ENCODE measurements around the gene TRIM66. TPM values are rescaled to one million over a fixed set of nuclear protein-coding genes. Genes with fewer than 3 reads are reported as not detected.

TRIM66 gene
- total and polyA plus RNA-seq, 3 experiments from 2014 or later, result 0.43 to 29.7 (median 27.7) TPM

DNA sequence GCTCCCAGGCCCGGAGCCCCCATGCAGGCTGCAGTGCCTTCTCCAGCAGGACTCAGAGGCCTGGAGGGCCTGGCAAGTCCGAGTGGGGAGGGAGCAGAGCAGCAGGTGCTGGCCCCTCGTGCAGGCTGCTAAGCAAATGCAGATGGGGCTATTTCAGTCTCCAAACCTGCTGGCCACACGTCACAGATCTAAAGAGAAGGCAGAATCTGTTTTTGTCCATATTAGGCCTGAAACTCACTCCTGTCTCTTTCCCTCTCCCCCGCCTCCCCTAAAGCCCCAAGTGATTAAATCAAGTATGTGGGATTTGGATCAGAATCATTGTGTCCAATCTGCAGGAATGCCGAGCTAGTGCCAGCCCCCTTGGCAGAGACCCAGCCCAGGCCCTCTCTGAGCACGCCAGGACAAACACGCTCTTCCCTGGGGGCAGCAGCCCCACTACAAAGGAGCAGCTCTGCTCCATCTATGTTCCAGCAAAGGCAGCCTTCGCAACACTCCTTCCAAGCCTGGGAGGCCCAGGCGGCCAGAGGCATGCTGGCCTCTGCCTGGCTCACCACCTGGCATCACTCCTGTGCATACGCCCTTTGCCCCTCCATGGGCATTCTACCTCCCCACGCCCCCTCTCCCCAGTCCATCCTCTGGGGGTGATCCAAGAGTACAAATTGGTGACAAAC lies 26.7 kb upstream of the TRIM66 start:
- ChIA-PET CTCF (no interaction called here), POLR2A (no interaction called here)
- Histone ChIP-seq H3K4me3 (ENCODE audit: low read length) (no peak overlapping the region), H3K36me3 (ENCODE audit: insufficient read depth, low read length) (no peaks in the 10 kb centered on the region), H3K9me3 (ENCODE audit: low read length) (no peaks in the 10 kb centered on the region), H3K27me3 (ENCODE audit: insufficient read depth, low read length, poor library complexity, severe bottlenecking) (no peaks in the 10 kb centered on the region), H3K4me1 (ENCODE audit: insufficient read depth, low read length) (no peaks in the 10 kb centered on the region), H3K27ac (ENCODE audit: low read depth, low read length) (no peak overlapping the region)
- Mint-ChIP-seq H3K27me3 (peaks cover 3 to 24% of the 10 kb centered on the region in 2 donors), H3K36me3 (no peaks in the 10 kb centered on the region), H3K9me3 (no peaks in the 10 kb centered on the region), H3K27ac (peak overlapping the region in 2 of 8 donors; percentile 11 to 65), H3K4me3 (no peak overlapping the region), H3K4me1 (no peaks in the 10 kb centered on the region)
- DNase-seq, result no peak

DNA sequence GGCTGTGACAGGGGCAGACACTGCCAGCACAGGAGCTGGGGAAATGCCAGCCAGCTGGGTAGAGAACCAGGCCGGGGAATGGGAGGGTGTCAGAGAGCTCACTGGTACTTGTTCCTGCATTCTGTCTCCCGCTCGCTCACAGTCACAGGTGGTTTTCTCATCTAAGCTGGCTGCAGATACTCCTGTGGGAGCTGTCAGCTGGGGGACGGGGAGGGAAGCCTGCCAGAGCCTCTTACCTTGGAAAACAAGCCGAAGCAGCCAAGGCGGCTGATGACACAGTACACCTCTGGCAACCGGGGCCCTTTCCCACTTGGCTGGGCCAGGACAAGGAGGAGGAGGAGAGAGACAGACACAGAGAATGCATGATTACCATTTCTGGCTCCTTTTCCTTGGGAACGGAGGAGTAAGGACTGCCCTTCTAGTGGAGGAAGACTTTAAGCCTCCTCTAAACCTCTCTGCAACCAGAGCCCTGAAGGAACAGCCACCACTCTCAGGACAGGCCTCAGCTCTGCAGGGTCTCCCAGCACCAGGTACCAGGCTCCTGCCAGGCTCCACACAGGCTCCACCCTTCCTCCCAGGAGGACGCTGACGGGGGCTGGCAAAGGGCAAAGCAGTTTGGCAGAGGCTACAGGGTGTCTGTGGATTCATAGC lies 25.2 kb upstream of the TRIM66 start:
- Histone ChIP-seq H3K27me3 (ENCODE audit: insufficient read depth, low read length, poor library complexity, severe bottlenecking) (no peaks in the 10 kb centered on the region), H3K27ac (ENCODE audit: low read depth, low read length) (no peak overlapping the region), H3K4me1 (ENCODE audit: insufficient read depth, low read length) (no peaks in the 10 kb centered on the region), H3K36me3 (ENCODE audit: insufficient read depth, low read length) (no peaks in the 10 kb centered on the region), H3K4me3 (ENCODE audit: low read length) (no peak overlapping the region), H3K9me3 (ENCODE audit: low read length) (no peaks in the 10 kb centered on the region)
- H3K36me3 Mint-ChIP-seq, result no peaks in the 10 kb centered on the region
- DNase-seq, result no peak
- H3K4me3 Mint-ChIP-seq, result no peak overlapping the region
- peaks cover 3 to 24% of the 10 kb centered on the region in 2 donors for H3K27me3 Mint-ChIP-seq
- ChIA-PET CTCF (no interaction called here), POLR2A (no interaction called here)
- H3K27ac Mint-ChIP-seq, result no peak overlapping the region
- no peaks in the 10 kb centered on the region for H3K4me1 Mint-ChIP-seq
- H3K9me3 Mint-ChIP-seq, result no peaks in the 10 kb centered on the region

DNA sequence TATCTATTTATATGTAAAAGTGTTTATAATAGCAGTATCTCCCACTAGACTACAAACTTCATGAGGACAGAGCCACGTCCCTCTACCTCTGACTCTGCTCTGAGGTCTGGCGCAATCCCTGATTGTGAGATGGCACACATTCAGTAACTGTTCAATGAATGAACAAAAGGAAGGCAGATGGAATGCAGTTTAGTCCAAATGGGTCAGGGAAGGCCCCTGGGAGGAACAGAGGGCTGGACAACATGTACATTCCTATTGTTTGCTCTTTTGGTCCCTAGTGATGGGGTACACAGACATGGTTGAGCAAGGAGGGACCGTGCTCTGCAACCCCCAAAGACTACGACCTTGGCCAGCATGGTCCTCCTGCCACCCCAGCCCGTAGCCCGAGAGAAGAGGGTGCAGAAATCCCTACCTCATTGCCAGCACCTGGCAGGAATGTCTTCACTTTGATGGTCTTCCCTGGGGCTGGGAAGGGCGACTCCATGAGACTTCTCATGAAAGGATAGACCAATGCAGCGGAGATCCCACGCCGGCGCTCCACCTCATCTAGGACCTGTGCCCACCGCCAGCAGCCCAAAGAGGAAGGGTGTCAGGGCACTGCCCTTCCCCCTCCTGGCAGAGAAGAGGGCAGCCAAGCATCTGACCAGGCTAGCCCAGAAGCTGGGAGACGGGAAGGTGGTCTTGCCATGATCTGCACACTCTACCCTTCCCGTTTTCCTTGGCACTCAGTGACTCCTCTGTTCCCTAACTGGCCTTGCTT lies 24.4 kb upstream of the TRIM66 start:
- no peak overlapping the region for H3K27ac Mint-ChIP-seq
- DNase-seq, result no peak
- H3K9me3 ChIP-seq (ENCODE audit: low read length), result no peaks in the 10 kb centered on the region
- no peak overlapping the region for H3K4me3 ChIP-seq (ENCODE audit: low read length)
- H3K9me3 Mint-ChIP-seq, result no peaks in the 10 kb centered on the region
- ChIA-PET CTCF (no interaction called here), POLR2A (no interaction called here)
- no peak overlapping the region for H3K27ac ChIP-seq (ENCODE audit: low read depth, low read length)
- no peak overlapping the region for H3K4me3 Mint-ChIP-seq
- H3K27me3 Mint-ChIP-seq, result peaks cover 3 to 19% of the 10 kb centered on the region in 2 donors
- no peaks in the 10 kb centered on the region for H3K36me3 Mint-ChIP-seq
- no peaks in the 10 kb centered on the region for H3K4me1 ChIP-seq (ENCODE audit: insufficient read depth, low read length)
- H3K36me3 ChIP-seq (ENCODE audit: insufficient read depth, low read length), result no peaks in the 10 kb centered on the region
- no peaks in the 10 kb centered on the region for H3K4me1 Mint-ChIP-seq
- no peaks in the 10 kb centered on the region for H3K27me3 ChIP-seq (ENCODE audit: insufficient read depth, low read length, poor library complexity, severe bottlenecking)

DNA sequence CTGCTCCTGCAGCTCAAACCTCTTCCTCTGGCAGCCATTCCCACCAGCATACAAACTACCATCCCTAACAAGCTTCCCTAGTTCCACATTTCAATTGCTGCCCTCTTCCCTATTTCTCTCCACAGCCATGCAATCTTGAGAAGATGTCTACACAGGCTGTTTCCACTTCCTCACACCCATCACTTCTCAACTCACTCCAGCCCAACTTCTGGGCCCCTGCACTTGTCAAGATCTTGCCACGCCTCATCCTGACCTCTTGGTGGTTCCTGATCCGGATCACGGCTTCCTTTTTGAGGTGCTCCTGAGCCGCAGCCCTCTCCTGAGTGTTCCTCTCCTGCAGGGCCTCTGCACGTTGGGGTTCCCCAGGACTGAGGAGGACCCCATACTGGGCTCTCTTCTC lies 22.7 kb upstream of the TRIM66 start:
- POLR2A ChIA-PET, result no interaction called here
- H3K4me1 ChIP-seq (ENCODE audit: insufficient read depth, low read length), result no peaks in the 10 kb centered on the region
- H3K4me1 Mint-ChIP-seq, result no peaks in the 10 kb centered on the region
- H3K27ac ChIP-seq (ENCODE audit: low read depth, low read length), result no peak overlapping the region
- no peaks in the 10 kb centered on the region for H3K27me3 ChIP-seq (ENCODE audit: insufficient read depth, low read length, poor library complexity, severe bottlenecking)
- H3K36me3 ChIP-seq (ENCODE audit: insufficient read depth, low read length), result no peaks in the 10 kb centered on the region
- H3K4me3 ChIP-seq (ENCODE audit: low read length), result no peak overlapping the region
- CTCF ChIA-PET, result no interaction called here
- H3K27me3 Mint-ChIP-seq, result peaks cover 4 to 17% of the 10 kb centered on the region in 2 donors
- no peak overlapping the region for H3K27ac Mint-ChIP-seq
- no peak for DNase-seq
- H3K36me3 Mint-ChIP-seq, result no peaks in the 10 kb centered on the region
- H3K4me3 Mint-ChIP-seq, result no peak overlapping the region
- H3K9me3 Mint-ChIP-seq, result no peaks in the 10 kb centered on the region
- no peaks in the 10 kb centered on the region for H3K9me3 ChIP-seq (ENCODE audit: low read length)

DNA sequence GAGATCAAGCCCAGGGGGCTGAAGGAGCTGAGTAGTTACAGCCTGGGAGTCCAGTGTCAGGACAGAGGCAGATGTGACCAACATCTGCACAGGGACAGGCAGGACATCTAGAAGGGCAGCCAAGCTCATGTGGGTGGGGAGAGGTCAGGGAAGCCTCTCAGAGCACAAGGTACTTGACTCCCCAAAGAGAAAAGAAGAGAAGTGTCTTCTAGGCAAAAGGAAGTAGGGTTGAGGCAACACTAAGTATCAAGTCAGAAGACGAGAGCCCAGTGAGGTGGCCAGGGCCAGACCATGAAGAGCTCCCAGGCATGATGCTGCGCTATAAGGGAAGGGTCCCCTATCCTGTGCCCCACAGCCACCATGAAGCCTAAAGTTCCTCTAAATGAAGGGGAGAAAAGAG lies 21.7 kb upstream of the TRIM66 start:
- Histone ChIP-seq H3K27ac (ENCODE audit: low read depth, low read length) (no peak overlapping the region), H3K27me3 (ENCODE audit: insufficient read depth, low read length, poor library complexity, severe bottlenecking) (no peaks in the 10 kb centered on the region), H3K4me3 (ENCODE audit: low read length) (no peak overlapping the region), H3K9me3 (ENCODE audit: low read length) (no peaks in the 10 kb centered on the region), H3K36me3 (ENCODE audit: insufficient read depth, low read length) (no peaks in the 10 kb centered on the region), H3K4me1 (ENCODE audit: insufficient read depth, low read length) (no peaks in the 10 kb centered on the region)
- CTCF ChIA-PET, result no interaction called here
- H3K4me3 Mint-ChIP-seq, result no peak overlapping the region
- POLR2A ChIA-PET, result no interaction called here
- no peak overlapping the region for H3K27ac Mint-ChIP-seq
- no peak for DNase-seq
- H3K4me1 Mint-ChIP-seq, result no peaks in the 10 kb centered on the region
- H3K36me3 Mint-ChIP-seq, result no peaks in the 10 kb centered on the region
- no peaks in the 10 kb centered on the region for H3K9me3 Mint-ChIP-seq
- H3K27me3 Mint-ChIP-seq, result peaks cover 4 to 10% of the 10 kb centered on the region in 2 donors

DNA sequence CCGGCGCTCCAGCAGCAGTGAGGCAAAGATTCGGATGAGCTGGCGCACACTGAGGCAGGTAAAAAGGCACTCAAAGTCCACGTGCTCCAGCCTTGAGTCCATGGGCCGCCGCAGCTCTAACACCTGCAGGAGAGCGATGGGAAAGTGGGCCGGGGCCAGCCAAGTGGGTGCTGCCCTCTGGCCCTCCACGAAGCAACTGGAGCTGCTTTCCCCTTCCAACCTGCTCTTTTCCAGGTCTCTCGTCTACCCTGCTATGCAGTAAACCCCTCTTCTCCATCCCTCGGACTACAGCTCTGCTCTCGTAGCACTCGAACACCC lies 20.1 kb upstream of the TRIM66 start:
- H3K4me3 Mint-ChIP-seq, result no peak overlapping the region
- H3K9me3 Mint-ChIP-seq, result no peaks in the 10 kb centered on the region
- no peaks in the 10 kb centered on the region for H3K36me3 Mint-ChIP-seq
- peaks cover 4 to 5% of the 10 kb centered on the region in 2 donors for H3K27me3 Mint-ChIP-seq
- no peaks in the 10 kb centered on the region for H3K27me3 ChIP-seq (ENCODE audit: insufficient read depth, low read length, poor library complexity, severe bottlenecking)
- no peak overlapping the region for H3K4me3 ChIP-seq (ENCODE audit: low read length)
- H3K4me1 Mint-ChIP-seq, result no peaks in the 10 kb centered on the region
- H3K4me1 ChIP-seq (ENCODE audit: insufficient read depth, low read length), result no peaks in the 10 kb centered on the region
- no peaks in the 10 kb centered on the region for H3K36me3 ChIP-seq (ENCODE audit: insufficient read depth, low read length)
- no peak overlapping the region for H3K27ac ChIP-seq (ENCODE audit: low read depth, low read length)
- H3K27ac Mint-ChIP-seq, result no peak overlapping the region
- ChIA-PET POLR2A (no interaction called here), CTCF (no interaction called here)
- DNase-seq, result no peak
- no peaks in the 10 kb centered on the region for H3K9me3 ChIP-seq (ENCODE audit: low read length)

DNA sequence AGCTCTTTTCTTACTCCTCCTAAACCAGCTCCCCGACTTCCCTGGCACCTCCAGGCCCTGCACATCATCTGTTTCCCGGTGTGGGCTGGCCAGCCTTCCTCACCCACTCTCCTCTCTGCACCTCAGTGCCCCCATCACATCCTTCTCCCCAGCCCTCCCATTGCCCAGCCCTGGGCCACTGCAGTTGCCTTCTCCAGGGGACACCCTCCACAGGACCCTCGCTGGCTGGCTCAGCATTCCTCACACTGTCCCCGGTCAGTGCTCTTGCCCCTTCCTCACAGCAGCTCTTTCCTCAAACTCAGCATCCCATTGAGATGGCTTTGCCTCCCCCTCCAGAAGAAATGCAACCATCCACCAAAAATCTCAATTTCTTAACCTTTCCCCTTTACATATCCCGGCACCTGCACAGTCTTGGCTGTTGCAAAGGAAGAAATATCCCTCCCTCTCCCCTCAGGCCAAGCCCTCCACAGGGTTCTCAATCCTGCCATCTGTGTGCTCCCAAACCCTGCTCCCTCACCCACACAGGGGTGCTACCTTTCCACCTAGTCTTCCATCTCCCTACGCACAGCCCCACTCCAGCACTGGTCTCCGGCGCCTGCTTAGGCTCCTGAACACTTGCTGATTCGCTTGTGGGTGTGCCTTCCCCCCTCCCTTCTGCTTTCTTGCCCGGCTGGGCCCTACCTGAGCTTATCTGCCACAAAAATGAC lies 19.6 kb upstream of the TRIM66 start:
- CTCF ChIA-PET, result no interaction called here
- DNase-seq, result no peak
- Mint-ChIP-seq H3K36me3 (no peaks in the 10 kb centered on the region), H3K27ac (no peak overlapping the region), H3K27me3 (peaks cover 4 to 5% of the 10 kb centered on the region in 2 donors), H3K9me3 (no peaks in the 10 kb centered on the region), H3K4me1 (no peaks in the 10 kb centered on the region), H3K4me3 (peak overlapping the region in 1 of 7 donors; percentile 44)
- Histone ChIP-seq H3K36me3 (ENCODE audit: insufficient read depth, low read length) (no peaks in the 10 kb centered on the region), H3K27me3 (ENCODE audit: insufficient read depth, low read length, poor library complexity, severe bottlenecking) (no peaks in the 10 kb centered on the region), H3K4me1 (ENCODE audit: insufficient read depth, low read length) (no peaks in the 10 kb centered on the region), H3K27ac (ENCODE audit: low read depth, low read length) (no peak overlapping the region), H3K9me3 (ENCODE audit: low read length) (no peaks in the 10 kb centered on the region), H3K4me3 (ENCODE audit: low read length) (no peak overlapping the region)
- POLR2A ChIA-PET, result no interaction called here

DNA sequence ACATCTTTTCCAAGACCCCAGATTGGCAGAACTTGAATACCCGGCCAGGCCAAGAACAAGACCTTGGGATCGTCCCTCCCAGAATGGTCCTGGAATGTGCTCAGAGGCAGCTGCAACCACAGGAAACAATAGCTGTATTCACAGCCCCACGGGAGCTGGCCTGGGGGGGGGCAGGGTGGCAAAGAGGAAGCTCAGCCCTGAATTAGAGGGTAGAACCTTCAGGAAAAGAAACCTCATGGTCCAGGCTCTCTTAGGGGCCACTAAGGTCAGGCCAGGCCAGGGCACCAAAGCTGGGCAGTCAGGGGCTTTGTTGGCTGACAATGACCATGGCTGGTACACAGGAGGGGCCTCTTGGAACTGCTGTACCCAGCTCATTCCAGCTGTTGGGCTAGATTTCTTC lies 17.4 kb upstream of the TRIM66 start:
- H3K27me3 Mint-ChIP-seq, result peaks cover 0 to 2% of the 10 kb centered on the region in 2 donors
- POLR2A ChIA-PET, result no interaction called here
- peak overlapping the region in 1 of 8 donors; percentile 62 for H3K27ac Mint-ChIP-seq

More for the DNA sequence above, 17.4 kb upstream of the TRIM66 start:
- H3K9me3 Mint-ChIP-seq, result no peaks in the 10 kb centered on the region
- no peaks in the 10 kb centered on the region for H3K9me3 ChIP-seq (ENCODE audit: low read length)
- H3K27ac ChIP-seq (ENCODE audit: low read depth, low read length), result no peak overlapping the region
- H3K4me1 Mint-ChIP-seq, result no peaks in the 10 kb centered on the region
- DNase-seq, result no peak
- CTCF ChIA-PET, result no interaction called here
- no peaks in the 10 kb centered on the region for H3K36me3 ChIP-seq (ENCODE audit: insufficient read depth, low read length)
- no peaks in the 10 kb centered on the region for H3K27me3 ChIP-seq (ENCODE audit: insufficient read depth, low read length, poor library complexity, severe bottlenecking)
- H3K36me3 Mint-ChIP-seq, result no peaks in the 10 kb centered on the region
- no peak overlapping the region for H3K4me3 Mint-ChIP-seq
- H3K4me3 ChIP-seq (ENCODE audit: low read length), result no peak overlapping the region
- H3K4me1 ChIP-seq (ENCODE audit: insufficient read depth, low read length), result no peaks in the 10 kb centered on the region

All from CD8-positive, alpha-beta memory T cell (primary cell).